Measurements from ENCODE around the gene TUBB3. TPM values are rescaled to one million over a fixed set of nuclear protein-coding genes. Genes with fewer than 3 reads are reported as not detected.
"Not testable (repeated sequence)": the region's sequence is repeated elsewhere in the genome, so short reads cannot be mapped to it uniquely, and the experiment has no call there.

The TUBB3 gene
- total RNA-seq, 1 donor: 299 TPM

DNA sequence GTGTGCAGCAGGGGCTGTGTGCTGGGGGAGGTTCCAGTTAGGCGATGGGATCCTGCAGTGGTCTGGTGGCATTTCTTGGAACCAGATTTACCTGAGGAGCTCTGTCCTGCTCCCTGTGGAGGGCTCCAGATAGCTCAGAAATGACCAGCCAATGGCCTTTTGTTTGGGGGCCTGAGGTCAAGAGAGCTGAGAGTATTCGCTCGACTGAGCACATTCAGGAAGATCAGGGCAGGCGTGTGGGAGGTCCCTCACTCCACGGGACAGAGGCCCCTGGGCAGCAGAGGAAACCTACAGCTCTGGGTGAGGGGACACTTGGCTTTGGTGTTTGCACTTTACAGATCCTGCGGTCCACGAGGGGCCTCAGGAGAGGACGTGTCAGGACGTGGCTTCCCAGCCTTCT, 43.6 kb downstream of the TUBB3 start:
- H3K4me3 ChIP-seq (ENCODE audit: low read depth, low read length): no peak overlapping the region
- TF ChIP-seq, protein P1, sequence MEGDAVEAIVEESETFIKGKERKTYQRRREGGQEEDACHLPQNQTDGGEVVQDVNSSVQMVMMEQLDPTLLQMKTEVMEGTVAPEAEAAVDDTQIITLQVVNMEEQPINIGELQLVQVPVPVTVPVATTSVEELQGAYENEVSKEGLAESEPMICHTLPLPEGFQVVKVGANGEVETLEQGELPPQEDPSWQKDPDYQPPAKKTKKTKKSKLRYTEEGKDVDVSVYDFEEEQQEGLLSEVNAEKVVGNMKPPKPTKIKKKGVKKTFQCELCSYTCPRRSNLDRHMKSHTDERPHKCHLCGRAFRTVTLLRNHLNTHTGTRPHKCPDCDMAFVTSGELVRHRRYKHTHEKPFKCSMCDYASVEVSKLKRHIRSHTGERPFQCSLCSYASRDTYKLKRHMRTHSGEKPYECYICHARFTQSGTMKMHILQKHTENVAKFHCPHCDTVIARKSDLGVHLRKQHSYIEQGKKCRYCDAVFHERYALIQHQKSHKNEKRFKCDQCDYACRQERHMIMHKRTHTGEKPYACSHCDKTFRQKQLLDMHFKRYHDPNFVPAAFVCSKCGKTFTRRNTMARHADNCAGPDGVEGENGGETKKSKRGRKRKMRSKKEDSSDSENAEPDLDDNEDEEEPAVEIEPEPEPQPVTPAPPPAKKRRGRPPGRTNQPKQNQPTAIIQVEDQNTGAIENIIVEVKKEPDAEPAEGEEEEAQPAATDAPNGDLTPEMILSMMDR (IDR thresholded peaks at IDR 0.05; ENCODE audit: insufficient read depth, low read length): no peak
- no peak for DNase-seq (ENCODE audit: low read depth)

DNA sequence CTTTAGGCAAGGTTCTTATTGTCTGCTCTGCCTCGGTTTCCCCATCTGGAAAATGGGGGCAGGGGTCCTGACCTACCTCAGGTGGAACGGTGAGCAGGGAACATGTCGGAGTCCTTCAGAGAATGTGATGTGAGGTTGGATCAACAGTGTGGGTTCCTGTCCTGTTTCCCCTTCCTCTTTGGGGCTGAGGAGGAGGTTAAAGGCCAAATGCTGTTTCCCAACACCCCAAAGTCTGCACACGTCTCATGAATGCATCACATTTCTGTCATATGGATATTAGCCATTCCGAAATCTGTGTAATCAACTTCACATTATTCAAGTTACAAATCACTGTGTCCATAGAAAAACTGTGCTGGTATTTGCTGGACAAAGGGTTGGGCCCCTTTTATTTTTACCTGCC, 44.3 kb downstream of the TUBB3 start:
- H3K4me3 ChIP-seq (ENCODE audit: low read depth, low read length); DNase-seq (ENCODE audit: low read depth): not testable (repeated sequence)

DNA sequence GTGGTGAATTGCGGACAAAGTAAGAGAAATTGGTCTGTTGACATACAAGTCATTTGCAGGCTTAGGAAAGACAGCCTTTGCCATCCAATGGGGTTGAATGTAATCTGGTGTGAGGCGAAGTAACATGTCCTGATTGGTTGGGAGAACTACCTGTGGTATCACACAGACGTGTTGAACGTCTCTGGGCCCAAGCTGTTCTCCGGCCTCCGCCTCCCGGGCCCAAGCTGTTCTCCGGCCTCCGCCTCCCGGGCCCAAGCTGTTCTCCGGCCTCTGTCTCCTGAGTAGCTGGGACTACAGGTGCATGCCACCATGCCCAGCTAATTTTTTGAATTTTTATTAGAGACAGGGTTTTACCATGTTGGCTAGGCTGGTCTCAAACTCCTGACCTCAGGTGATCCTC, 44.9 kb downstream of the TUBB3 start:
- DNase-seq (ENCODE audit: low read depth); H3K4me3 ChIP-seq (ENCODE audit: low read depth, low read length): not testable (repeated sequence)

DNA sequence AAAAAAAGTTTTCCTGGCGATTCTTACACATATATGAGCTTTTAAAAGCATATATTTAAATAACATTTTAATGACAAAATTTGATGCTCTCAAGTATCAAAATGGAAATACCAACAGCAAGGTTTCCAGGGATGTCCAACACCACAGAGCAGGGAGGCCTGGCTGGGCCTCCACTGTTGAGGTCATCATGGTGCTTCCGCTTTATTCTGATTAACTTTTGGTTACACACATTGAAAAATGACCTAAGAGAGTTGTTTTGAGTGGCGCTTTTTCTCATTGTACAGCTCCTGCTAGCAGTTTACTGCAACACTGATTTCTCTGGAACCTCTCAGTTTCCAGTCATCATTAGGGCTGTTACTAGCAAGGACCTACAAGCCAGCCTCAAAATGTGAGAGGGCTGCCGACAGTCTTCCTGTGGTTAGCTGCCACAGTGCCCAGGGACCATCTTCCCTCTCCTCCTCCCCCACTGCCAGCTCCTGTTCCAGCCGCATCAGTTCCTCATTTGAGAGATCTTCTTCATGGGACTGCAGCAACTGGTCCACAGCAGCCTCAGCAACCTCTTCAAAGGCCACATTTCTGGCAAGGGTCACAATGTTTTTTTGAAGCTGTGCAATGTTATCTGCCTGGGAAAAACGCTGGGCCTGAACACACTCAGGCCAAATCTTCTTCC, 46.7 kb downstream of the TUBB3 start:
- DNase-seq (ENCODE audit: low read depth): no peak
- no peak overlapping the region for H3K4me3 ChIP-seq (ENCODE audit: low read depth, low read length)
- TF ChIP-seq, protein P1 (IDR thresholded peaks at IDR 0.05; ENCODE audit: insufficient read depth, low read length): no peak

DNA sequence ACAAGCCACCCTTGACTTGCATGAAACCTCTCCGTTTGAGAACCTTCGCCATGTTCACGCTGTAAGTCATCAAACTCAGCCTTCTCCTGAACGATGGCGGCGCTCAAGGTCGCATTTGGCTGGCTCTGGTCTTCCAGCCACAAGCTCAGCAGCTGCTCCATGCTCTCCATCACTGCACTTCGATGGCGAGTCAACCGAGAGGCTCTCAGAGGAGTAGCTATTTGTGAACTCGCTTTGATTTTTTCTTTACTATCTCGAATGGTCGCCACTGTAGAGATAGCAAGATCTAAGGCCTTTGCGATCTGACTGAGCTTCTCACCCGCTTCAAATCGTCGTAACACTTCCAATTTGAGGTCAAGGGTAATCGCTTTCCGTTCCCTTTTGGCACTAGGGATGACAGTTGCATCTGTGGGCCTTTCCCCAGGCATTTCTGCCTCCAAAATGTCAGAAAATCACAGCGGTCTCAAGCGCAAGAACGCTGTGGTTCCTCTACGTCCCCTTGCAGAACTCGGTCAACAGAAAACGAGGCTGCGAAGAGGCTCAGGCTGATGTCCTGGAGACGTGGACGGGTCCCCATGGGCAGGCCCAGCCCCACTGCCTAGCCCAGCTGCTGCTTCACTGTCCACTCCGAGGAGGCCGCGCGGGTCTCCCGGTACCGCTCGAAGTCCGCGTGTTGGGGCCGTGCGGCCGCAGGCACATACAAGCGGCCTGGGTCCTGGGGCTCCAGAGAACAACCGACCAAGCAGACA, 48.5 kb downstream of the TUBB3 start:
- TF ChIP-seq, protein P1 (IDR thresholded peaks at IDR 0.05; ENCODE audit: insufficient read depth, low read length): no peak
- H3K4me3 ChIP-seq (ENCODE audit: low read depth, low read length): peak overlapping the region; percentile 97
- peak; percentile 3 for DNase-seq (ENCODE audit: low read depth)

DNA sequence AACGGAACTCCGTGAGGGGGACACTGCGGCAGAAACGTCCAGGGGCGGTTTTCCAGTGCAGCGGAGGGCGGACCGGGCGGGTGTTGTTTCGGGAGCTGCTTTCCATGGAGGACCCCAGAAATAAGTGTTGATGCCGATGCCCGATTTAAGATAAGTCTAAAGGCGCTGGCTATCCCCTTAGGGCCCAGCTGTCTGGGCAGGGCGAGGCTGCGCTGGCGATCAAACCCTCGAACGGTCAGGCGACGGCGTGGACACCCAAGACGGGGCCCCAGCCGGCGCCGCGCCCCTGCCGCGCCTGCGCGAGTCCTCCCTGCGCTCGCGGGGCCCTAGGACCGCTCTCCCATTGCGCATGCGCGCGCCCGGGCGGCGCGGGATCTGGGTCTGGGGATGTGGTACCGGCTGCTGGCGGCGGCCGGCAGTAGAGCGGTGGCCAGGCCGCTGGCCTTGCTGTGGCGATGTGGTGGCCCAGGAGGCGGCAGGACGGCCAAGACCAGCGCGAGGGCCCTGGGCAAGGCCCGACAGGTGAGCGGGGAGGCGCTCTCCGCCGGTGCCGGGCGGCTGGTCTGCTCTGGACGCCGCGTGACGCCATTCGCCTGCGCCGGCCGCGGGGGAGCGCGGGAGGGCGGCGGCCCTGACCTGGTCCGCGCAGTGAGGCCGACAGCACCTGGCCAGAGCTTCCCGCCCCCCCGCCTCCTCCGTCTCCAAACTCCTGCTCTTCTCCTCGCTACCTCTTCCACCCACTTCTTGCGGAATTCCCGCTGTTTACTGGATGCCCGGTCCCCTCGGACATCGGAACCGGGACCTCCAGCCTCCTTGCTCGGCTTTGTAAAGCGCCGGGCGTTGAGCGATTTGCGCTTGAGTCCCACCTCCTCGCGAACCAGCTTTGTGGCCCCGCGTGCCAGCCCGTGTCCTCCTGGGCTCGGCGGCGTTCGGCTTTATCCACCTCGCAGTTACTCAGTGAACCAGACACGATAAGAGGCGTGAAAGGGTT, 49.4 kb downstream of the TUBB3 start:
- peak overlapping the region; percentile 97 for H3K4me3 ChIP-seq (ENCODE audit: low read depth, low read length)
- TF ChIP-seq, protein P1 (IDR thresholded peaks at IDR 0.05; ENCODE audit: insufficient read depth, low read length): no peak
- peak; percentile 87 for DNase-seq (ENCODE audit: low read depth)

DNA sequence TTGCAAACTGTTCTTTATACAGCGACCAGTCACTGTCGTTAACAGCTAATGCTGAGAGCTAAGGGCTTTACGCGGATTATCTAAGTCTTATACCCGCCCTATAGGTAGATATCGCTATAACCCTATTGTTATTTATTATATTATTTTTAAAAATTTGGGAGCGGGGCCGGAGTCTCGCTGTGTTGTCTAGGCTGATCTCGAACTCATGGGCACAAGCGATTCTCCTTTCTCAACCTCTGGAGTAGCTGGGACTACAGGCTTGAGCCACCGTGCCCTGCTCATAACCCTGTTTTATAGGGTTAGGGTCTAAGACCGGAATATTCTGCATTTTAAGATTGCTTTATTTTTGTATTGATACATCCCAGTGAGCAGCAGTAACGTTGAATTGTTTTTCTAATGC, 50.1 kb downstream of the TUBB3 start:
- peak overlapping the region; percentile 97 for H3K4me3 ChIP-seq (ENCODE audit: low read depth, low read length)
- TF ChIP-seq, protein P1 (IDR thresholded peaks at IDR 0.05; ENCODE audit: insufficient read depth, low read length): no peak

More for the DNA sequence above, 50.1 kb downstream of the TUBB3 start:
- no peak for DNase-seq (ENCODE audit: low read depth)
